IMR-90 (cell line): Measurements from ENCODE around the gene LRFN2. TPM values are rescaled to one million over a fixed set of nuclear protein-coding genes. Genes with fewer than 3 reads are reported as not detected.

Experiments used
- ATAC-seq: fragments of 200-7000 bp; cut with Tn5 transposase; 2 replicates; pipeline ENCODE4 v1.9.1; 2020; ENCODE audit warnings: low read depth, mild to moderate bottlenecking, moderate library complexity
- BruUV-seq: library from RNA; stranded (reverse); fragments of 400-500 nt; replicated peaks from 2 replicates; lab custom pipeline; 2021; lab: Mats Ljungman, UMichigan
- CTCF ChIA-PET: fragments of 300-600 bp; formaldehyde crosslinking; extraction: SDS; loops from one replicate; lab custom pipeline; 2021; ENCODE audit warnings: antibody characterized with exemption; lab: Yijun Ruan, JAX
- POLR2A ChIA-PET: fragments of 300-600 bp; sonication (Branson Sonifier 250); formaldehyde crosslinking; loops from one replicate; lab custom pipeline; 2022; ENCODE audit warnings: antibody characterized with exemption; ENCODE audit not compliant: unreplicated experiment; lab: Charles Lee
- DNase-seq: peaks from one replicate; pipeline ENCODE4 v3.0.0; 2013
- H2AFZ ChIP-seq: replicated peaks from 2 replicates; pipeline ENCODE3; 2013; ENCODE audit warnings: low read length, mild to moderate bottlenecking; ENCODE audit not compliant: poor library complexity
- H2AK5ac ChIP-seq: 2 replicates; pipeline ENCODE4 v1.6.1; 2013; ENCODE audit warnings: low read depth, low read length, inconsistent platforms
- H2AK9ac ChIP-seq: replicated peaks from 2 replicates; pipeline ENCODE3; 2013; ENCODE audit warnings: mild to moderate bottlenecking, low read depth, low read length, moderate library complexity; ENCODE audit not compliant: poor library complexity
- H2BK120ac ChIP-seq: 2 replicates; pipeline ENCODE4 v1.6.1; 2013; ENCODE audit warnings: low read depth, low read length, inconsistent platforms
- H2BK15ac ChIP-seq: 3 replicates; pipeline ENCODE4 v1.6.1; 2013; ENCODE audit warnings: low read depth, low read length, inconsistent platforms
- H2BK20ac ChIP-seq: 2 replicates; pipeline ENCODE4 v1.6.1; 2013; ENCODE audit warnings: low read depth, mild to moderate bottlenecking, inconsistent platforms, low read length, moderate library complexity
- H2BK5ac ChIP-seq: 2 replicates; pipeline ENCODE4 v1.6.1; 2013; ENCODE audit warnings: mild to moderate bottlenecking, low read depth, low read length, inconsistent platforms; ENCODE audit not compliant: poor library complexity, severe bottlenecking
- H3K14ac ChIP-seq: replicated peaks from 2 replicates; pipeline ENCODE4 v1.6.1; 2013; ENCODE audit warnings: low read depth, low read length, inconsistent platforms
- H3K18ac ChIP-seq: 2 replicates; pipeline ENCODE4 v1.6.1; 2013; ENCODE audit warnings: low read depth, low read length, control low read depth
- H3K23ac ChIP-seq: 2 replicates; pipeline ENCODE4 v1.6.1; 2013; ENCODE audit warnings: low read depth, low read length, inconsistent platforms
- H3K27ac ChIP-seq: 2 replicates; pipeline ENCODE4 v1.5.1; 2013; ENCODE audit warnings: mild to moderate bottlenecking, control low read depth, low read length; ENCODE audit not compliant: insufficient read depth
- H3K27me3 ChIP-seq: 2 replicates; pipeline ENCODE4 v1.6.1; 2013; ENCODE audit warnings: low read length; ENCODE audit not compliant: control insufficient read depth, insufficient read depth
- H3K36me3 ChIP-seq: 2 replicates; pipeline ENCODE4 v1.6.1; 2013; ENCODE audit warnings: low read length, mixed read lengths; ENCODE audit not compliant: control insufficient read depth, insufficient read depth
- H3K4ac ChIP-seq: 2 replicates; pipeline ENCODE4 v1.6.1; 2013; ENCODE audit warnings: low read depth, low read length, inconsistent platforms
- H3K4me1 ChIP-seq: 2 replicates; pipeline ENCODE4 v1.6.1; 2013; ENCODE audit warnings: low read length, mixed read lengths; ENCODE audit not compliant: control insufficient read depth, insufficient read depth
- H3K4me2 ChIP-seq: 2 replicates; pipeline ENCODE4 v1.6.1; 2013; ENCODE audit warnings: low read depth, mild to moderate bottlenecking, control low read depth, low read length, moderate library complexity
- H3K4me3 ChIP-seq: 2 replicates; pipeline ENCODE4 v1.5.1; 2013; ENCODE audit warnings: low read depth, mild to moderate bottlenecking, control low read depth, low read length, moderate library complexity; ENCODE audit not compliant: insufficient read depth
- H3K56ac ChIP-seq: 2 replicates; pipeline ENCODE4 v1.6.1; 2013; ENCODE audit warnings: low read length, inconsistent platforms; ENCODE audit not compliant: insufficient read depth; ENCODE audit errors: extremely low read depth
- H3K79me1 ChIP-seq, 2 experiments: 2 replicates each; pipeline ENCODE4 v1.6.1; 2013; ENCODE audit warnings: low read length in 2 of 2, inconsistent platforms in 1 of 2, low read depth in 1 of 2
- H3K9ac ChIP-seq: 2 replicates; pipeline ENCODE4 v1.6.1; 2013; ENCODE audit warnings: low read depth, low read length, control low read depth
- H3K9me1 ChIP-seq: 2 replicates; pipeline ENCODE4 v1.6.1; 2013; ENCODE audit warnings: low read length, inconsistent platforms; ENCODE audit not compliant: insufficient read depth
- H3K9me3 ChIP-seq: 2 replicates; pipeline ENCODE4 v1.6.1; 2013; ENCODE audit warnings: low read length; ENCODE audit not compliant: control insufficient read depth, insufficient read depth
- H4K20me1 ChIP-seq: 2 replicates; pipeline ENCODE4 v1.6.1; 2013; ENCODE audit warnings: low read length, inconsistent platforms; ENCODE audit not compliant: insufficient read depth
- H4K5ac ChIP-seq: 2 replicates; pipeline ENCODE4 v1.6.1; 2013; ENCODE audit warnings: mild to moderate bottlenecking, low read depth, low read length, control low read depth
- H4K8ac ChIP-seq, 2 experiments: 2 replicates each; pipeline ENCODE4 v1.6.1; 2013; ENCODE audit warnings: low read depth in 2 of 2, low read length in 2 of 2, control low read depth in 1 of 2, inconsistent platforms in 1 of 2
- H4K91ac ChIP-seq: 2 replicates; pipeline ENCODE4 v1.6.1; 2013; ENCODE audit warnings: low read depth, low read length, inconsistent platforms; ENCODE audit not compliant: insufficient read depth
- BHLHE40 ChIP-seq: fragments of 150-350 bp; IDR thresholded peaks from 2 replicates; pipeline ENCODE4 v1.6.1; 2016; ENCODE audit warnings: mild to moderate bottlenecking, low read depth, low read length
- CEBPB ChIP-seq: IDR thresholded peaks from 2 replicates; pipeline ENCODE4 v1.6.1; 2012; ENCODE audit warnings: low read depth, low read length, improper control_type of control experiment
- CHD1 ChIP-seq: IDR thresholded peaks from 2 replicates; pipeline ENCODE4 v1.6.1; 2012; ENCODE audit warnings: low read depth, low read length, improper control_type of control experiment
- CTCF ChIP-seq: conservative IDR thresholded peaks from 2 replicates; pipeline ENCODE4 v1.5.1; 2012; ENCODE audit warnings: mild to moderate bottlenecking, low read depth, low read length, improper control_type of control experiment
- FOS ChIP-seq: fragments of 150-350 bp; IDR thresholded peaks from 2 replicates; pipeline ENCODE4 v1.6.1; 2016; ENCODE audit warnings: low read depth, low read length
- MAFK ChIP-seq: IDR thresholded peaks from 2 replicates; pipeline ENCODE4 v1.6.1; 2012; ENCODE audit warnings: low read depth, low read length, improper control_type of control experiment
- MAZ ChIP-seq: IDR thresholded peaks from 2 replicates; pipeline ENCODE4 v1.6.1; 2012; ENCODE audit warnings: low read depth, mild to moderate bottlenecking, low read length, improper control_type of control experiment, moderate library complexity, borderline replicate concordance
- MXI1 ChIP-seq: IDR thresholded peaks from 2 replicates; pipeline ENCODE4 v1.6.1; 2012; ENCODE audit warnings: low read depth, mild to moderate bottlenecking, low read length, moderate library complexity, borderline replicate concordance
- NFE2L2 ChIP-seq: fragments of 150-350 bp; IDR thresholded peaks from 2 replicates; pipeline ENCODE4 v1.6.1; 2016; ENCODE audit warnings: low read depth, mild to moderate bottlenecking, low read length
- POLR2A ChIP-seq: IDR thresholded peaks from 2 replicates; pipeline ENCODE4 v1.6.1; 2012; ENCODE audit warnings: mild to moderate bottlenecking, low read depth, low read length
- RAD21 ChIP-seq: IDR thresholded peaks from 2 replicates; pipeline ENCODE4 v1.6.1; 2012; ENCODE audit warnings: low read length, improper control_type of control experiment
- RCOR1 ChIP-seq: IDR thresholded peaks from 2 replicates; pipeline ENCODE4 v1.6.1; 2012; ENCODE audit warnings: mild to moderate bottlenecking, low read length, improper control_type of control experiment; ENCODE audit not compliant: insufficient replicate concordance
- RFX5 ChIP-seq: IDR thresholded peaks from 2 replicates; pipeline ENCODE4 v1.8.0; 2012; ENCODE audit warnings: low read depth, mild to moderate bottlenecking, low read length, moderate library complexity
- SMC3 ChIP-seq: fragments of 150-350 bp; IDR thresholded peaks from 2 replicates; pipeline ENCODE4 v1.6.1; 2016; ENCODE audit warnings: low read depth, mild to moderate bottlenecking, antibody characterized with exemption, low read length, moderate library complexity
- USF2 ChIP-seq: fragments of 150-350 bp; IDR thresholded peaks from 2 replicates; pipeline ENCODE4 v1.6.1; 2017; ENCODE audit warnings: mild to moderate bottlenecking, antibody characterized with exemption, low read length, low read depth
- WGBS, 2 experiments: methylation state at CpG; one replicate each; pipeline versions ENCODE4 v1.1.5 to v1.1.7; 2013; ENCODE audit warnings: missing lambda C conversion rate in 2 of 2; ENCODE audit not compliant: insufficient read length in 1 of 2; ENCODE audit errors: extremely low coverage in 2 of 2; 5-methylcytosine and 5-hydroxymethylcytosine counted together
- dilution Hi-C: fragments of 300-500 bp; cut with HindIII; formaldehyde crosslinking; loops from one replicate; pipeline ENCODE4 v1.14.3; 2018; ENCODE audit warnings: low sequenced_read_pairs; ENCODE audit not compliant: unreplicated experiment
- in situ Hi-C: fragments of 300-500 bp; cut with MboI; formaldehyde crosslinking; loops from 3 replicates; pipeline ENCODE4 v1.14.3; 2019; ENCODE audit warnings: low sequenced_read_pairs, inconsistent platforms, mixed read lengths
- intact Hi-C: fragments of 100-400 bp; cut with micrococcal nuclease; formaldehyde crosslinking; loops from 2 replicates; pipeline ENCODE4 v1.10.0; 2022
- polyA plus RNA-seq, 3 experiments: library from polyadenylated mRNA; depleted of rRNA; stranded (reverse); fragments of >200 nt; gene quantifications; 2 replicates each; pipeline ENCODE4 v1.2.3, GENCODE V29; 2012; ENCODE audit warnings: low replicate concordance in 1 of 3
- total RNA-seq: library from RNA; depleted of rRNA; stranded (reverse); fragments of >200 nt; gene quantifications from 2 replicates; pipeline ENCODE4 v1.2.3, GENCODE V29; 2012
- TF ChIP-seq, protein P1 (sequence below): fragments of 150-350 bp; IDR thresholded peaks from 2 replicates; pipeline ENCODE4 v1.6.1; 2016; ENCODE audit warnings: low read depth, mild to moderate bottlenecking, low read length, moderate library complexity, borderline replicate concordance

LRFN2 gene
- total and polyA plus RNA-seq, 2 of the 4 experiments (the other 2 are of a cell fraction), result not detected

- Histone ChIP-seq H2AFZ (no peak overlapping the region), H3K9me1 (no peaks in the 10 kb centered on the region), H3K9ac (no peak overlapping the region), H2BK20ac (no peak overlapping the region), H3K56ac (no peak overlapping the region), H2BK5ac (no peak overlapping the region), H3K27me3 (no peaks in the 10 kb centered on the region), H4K91ac (no peak overlapping the region), H4K8ac (no peak overlapping the region), H2AK5ac (no peak overlapping the region), H3K4me1 (no peaks in the 10 kb centered on the region), H3K4me2 (no peak overlapping the region), H3K18ac (no peak overlapping the region), H2BK120ac (no peak overlapping the region), H3K27ac (no peak overlapping the region), H4K20me1 (no peaks in the 10 kb centered on the region), H3K9me3 (no peaks in the 10 kb centered on the region), H3K79me1 (no peaks in the 10 kb centered on the region), H2BK15ac (no peak overlapping the region), H2AK9ac (no peak overlapping the region), H3K14ac (no peak overlapping the region), H3K23ac (no peak overlapping the region), H4K5ac (no peak overlapping the region), H3K4ac (no peak overlapping the region), H3K36me3 (no peaks in the 10 kb centered on the region), H3K4me3 (no peak overlapping the region)
- WGBS, 2 experiments, result no CpG with 5 or more reads among the region's 2 CpGs
- dilution Hi-C loops, result no loop called here
- intact Hi-C loops, result no loop called here
- CTCF ChIA-PET, result no interaction called here
- no peak for ATAC-seq
- no TSS peak for BruUV-seq
- no peak for DNase-seq
- POLR2A ChIA-PET, result no interaction called here
- in situ Hi-C loops, result no loop called here
- TF ChIP-seq POLR2A (no peak), RCOR1 (no peak), USF2 (no peak), RAD21 (no peak), CTCF (no peak), CEBPB (no peak), RFX5 (no peak), MAZ (no peak), CHD1 (no peak), MXI1 (no peak), MAFK (no peak), NFE2L2 (no peak), SMC3 (no peak), BHLHE40 (no peak), FOS (no peak)
- TF ChIP-seq, protein P1, sequence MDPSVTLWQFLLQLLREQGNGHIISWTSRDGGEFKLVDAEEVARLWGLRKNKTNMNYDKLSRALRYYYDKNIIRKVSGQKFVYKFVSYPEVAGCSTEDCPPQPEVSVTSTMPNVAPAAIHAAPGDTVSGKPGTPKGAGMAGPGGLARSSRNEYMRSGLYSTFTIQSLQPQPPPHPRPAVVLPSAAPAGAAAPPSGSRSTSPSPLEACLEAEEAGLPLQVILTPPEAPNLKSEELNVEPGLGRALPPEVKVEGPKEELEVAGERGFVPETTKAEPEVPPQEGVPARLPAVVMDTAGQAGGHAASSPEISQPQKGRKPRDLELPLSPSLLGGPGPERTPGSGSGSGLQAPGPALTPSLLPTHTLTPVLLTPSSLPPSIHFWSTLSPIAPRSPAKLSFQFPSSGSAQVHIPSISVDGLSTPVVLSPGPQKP, result no peak
Measured at GRCh38 chr6:40604082-40604481, 16.9 kb upstream of the LRFN2 start.
